Small intestine (tissue), 7 donors: ENCODE data around the gene PPP1R14C. TPM values are rescaled to one million over a fixed set of nuclear protein-coding genes. Genes with fewer than 3 reads are reported as not detected.
A peak's percentile ranks its signal among the peaks of the same experiment; 100 is the strongest.
"Not testable (repeated sequence)": the region's sequence is repeated elsewhere in the genome, so short reads cannot be mapped to it uniquely, and the experiment has no call there.

Experiments
- DNase-seq, 2 donors: peaks; one replicate each; pipeline versions ENCODE4 v3.0.0 to v3.0.0-alpha.2; 2013
- FAIRE-seq: peaks from 2 replicates; lab custom pipeline; 2012; peaks lifted over from hg19 to GRCh38; lab: Jason Lieb, UNC
- H3K27ac ChIP-seq, 3 donors: one replicate each; pipeline ENCODE4 v1.5.1; 2013; ENCODE audit warnings: low read length in 2 of 3, mild to moderate bottlenecking in 2 of 3, control low read depth in 1 of 3, inconsistent platforms in 1 of 3, low read depth in 1 of 3, moderate library complexity in 1 of 3
- H3K27me3 ChIP-seq, 3 donors: one replicate each; pipeline ENCODE4 v1.6.1; 2013; ENCODE audit warnings: low read length in 3 of 3, inconsistent platforms in 1 of 3; ENCODE audit not compliant: control insufficient read depth in 3 of 3, insufficient read depth in 3 of 3
- H3K36me3 ChIP-seq, 3 donors: one replicate each; pipeline ENCODE4 v1.6.1; 2013; ENCODE audit warnings: low read length in 3 of 3, inconsistent platforms in 1 of 3, low read depth in 1 of 3, mild to moderate bottlenecking in 1 of 3, moderate library complexity in 1 of 3; ENCODE audit not compliant: control insufficient read depth in 3 of 3, insufficient read depth in 2 of 3
- H3K4me1 ChIP-seq, 3 donors: one replicate each; pipeline ENCODE4 v1.6.1; 2013; ENCODE audit warnings: low read length in 2 of 3, inconsistent platforms in 1 of 3, low read depth in 1 of 3, mild to moderate bottlenecking in 1 of 3, moderate library complexity in 1 of 3; ENCODE audit not compliant: control insufficient read depth in 3 of 3, insufficient read depth in 2 of 3
- H3K4me3 ChIP-seq, 3 donors: one replicate each; pipeline ENCODE4 v1.5.1; 2013; ENCODE audit warnings: low read length in 3 of 3, control low read depth in 1 of 3, inconsistent platforms in 1 of 3, low read depth in 1 of 3, mild to moderate bottlenecking in 1 of 3, moderate library complexity in 1 of 3
- H3K9me3 ChIP-seq, 2 donors: one replicate each; pipeline ENCODE4 v1.6.1; 2013; ENCODE audit warnings: low read depth in 1 of 2, low read length in 1 of 2; ENCODE audit not compliant: control insufficient read depth in 2 of 2, insufficient read depth in 1 of 2
- WGBS, 3 donors: extraction: QIAGEN DNeasy Blood & Tissue Kit; methylation state at CpG; one replicate each; pipeline ENCODE4 v1.1.7; 2013; 5-methylcytosine and 5-hydroxymethylcytosine counted together
- polyA plus RNA-seq, 4 donors: library from polyadenylated mRNA; stranded (reverse) in 3 of 4; unstranded in 1 of 4; fragments of 200-250 nt in 3 of 4; fragments of 120-200 nt in 1 of 4; gene quantifications; one replicate each; pipeline versions ENCODE4 v1.2.1 to v1.2.3, GENCODE V29; 2013
- donor health status: healthy with polysubstance abuse.
- donor health status: control.
- donor health status: control.
- donor health status: Bipolar disorder and iron deficiency.
- donor health status: healthy.

PPP1R14C gene
- polyA plus RNA-seq, 4 donors, result 2.4 to 14.3 (median 11.5) TPM

GRCh38 chr6:150184850-150185731 is 42.2 kb downstream of the PPP1R14C start:
- DNase-seq (peak; percentile 65 to 87), FAIRE-seq (no peak)
- Histone ChIP-seq H3K27ac (peak overlapping the region; percentile 10 to 92 (median 89)), H3K9me3 (no peaks in the 10 kb centered on the region), H3K4me3 (no peak overlapping the region), H3K4me1 (peaks cover 4 to 16% (median 6%) of the 10 kb centered on the region in 3 donors), H3K36me3 (peaks cover 0 to 3% (median 0%) of the 10 kb centered on the region in 3 donors), H3K27me3 (no peaks in the 10 kb centered on the region)
- WGBS, 3 donors, result 19 to 43% (median 32%) methylated on average over 10 of the region's 10 CpGs

GRCh38 chr6:150185732-150186117 is 42.9 kb downstream of the PPP1R14C start:
- no peaks in the 10 kb centered on the region for H3K27me3 ChIP-seq
- H3K4me3 ChIP-seq, result no peak overlapping the region
- H3K36me3 ChIP-seq, result peaks cover 0 to 3% (median 0%) of the 10 kb centered on the region in 3 donors
- DNase-seq (peak; percentile 35 to 88), FAIRE-seq (no peak)
- H3K4me1 ChIP-seq, result peaks cover 4 to 16% (median 6%) of the 10 kb centered on the region in 3 donors
- H3K9me3 ChIP-seq, result no peaks in the 10 kb centered on the region
- peak overlapping the region; percentile 10 to 92 (median 89) for H3K27ac ChIP-seq
- 34 to 65% (median 39%) methylated on average over 8 of the region's 8 CpGs for WGBS, 3 donors

- WGBS, 3 donors, result 83 to 89% (median 84%) methylated on average over 9 of the region's 9 CpGs
- Histone ChIP-seq H3K36me3 (peaks cover 0 to 3% (median 0%) of the 10 kb centered on the region in 3 donors), H3K4me1 (peaks cover 4 to 16% (median 6%) of the 10 kb centered on the region in 3 donors), H3K27ac (peak overlapping the region in 2 of 3 donors; percentile 89 to 92), H3K27me3 (no peaks in the 10 kb centered on the region), H3K9me3 (no peaks in the 10 kb centered on the region), H3K4me3 (no peak overlapping the region)
- no peak for DNase-seq
- FAIRE-seq, result no peak
These were observed 43.5 kb downstream of the PPP1R14C start for GRCh38 chr6:150186129-150186898.

DNA sequence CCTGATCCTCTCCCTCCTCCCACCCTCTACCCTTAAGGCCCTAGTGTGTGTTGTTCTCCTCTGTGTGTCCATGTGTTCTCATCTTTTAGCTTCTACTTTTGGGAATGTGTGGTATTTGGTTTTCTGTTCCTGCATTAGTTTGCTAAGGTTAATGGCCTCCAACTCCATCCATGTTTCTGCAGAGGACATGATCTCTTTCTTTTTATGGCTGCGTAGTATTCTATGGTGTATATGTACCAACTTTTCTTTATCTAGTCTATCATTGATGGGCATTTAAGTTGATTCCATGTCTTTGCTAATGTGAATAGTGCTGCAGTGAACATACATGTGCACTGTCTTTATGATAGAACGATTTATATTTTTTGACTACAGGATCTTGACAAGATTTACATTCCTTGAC is 44.6 kb downstream of the PPP1R14C start:
- peaks cover 4 to 16% (median 6%) of the 10 kb centered on the region in 3 donors for H3K4me1 ChIP-seq
- FAIRE-seq, H3K4me3 ChIP-seq, H3K27me3 ChIP-seq, DNase-seq, H3K27ac ChIP-seq, H3K9me3 ChIP-seq, H3K36me3 ChIP-seq: not testable (repeated sequence)
- 69 to 94% (median 92%) methylated on average over 2 of the region's 2 CpGs for WGBS, 3 donors

DNA sequence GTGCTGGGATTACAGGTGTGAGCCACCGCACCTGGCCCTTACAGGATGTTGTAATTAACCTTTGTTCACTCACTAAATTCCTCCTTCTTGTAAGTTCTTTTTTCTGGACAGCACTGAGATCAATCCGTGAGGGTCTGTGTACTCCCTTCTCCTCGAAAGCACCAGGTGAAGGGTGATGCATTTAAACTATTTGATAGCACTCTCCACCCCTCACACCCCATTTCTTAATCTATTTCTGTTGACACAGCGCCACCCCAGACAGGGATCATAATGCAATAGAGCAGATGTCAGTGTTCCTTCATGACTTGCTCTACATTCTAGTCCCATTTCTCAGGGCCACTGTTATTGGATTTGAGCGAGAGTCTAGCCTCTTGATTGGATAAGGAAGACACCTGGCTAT is 46.3 kb downstream of the PPP1R14C start:
- no peak overlapping the region for H3K27ac ChIP-seq
- DNase-seq (peak; percentile 58 to 61), FAIRE-seq (no peak)
- no peak overlapping the region for H3K4me3 ChIP-seq
- 15 to 59% (median 30%) methylated on average over 5 of the region's 5 CpGs for WGBS, 3 donors
- peaks cover 0 to 5% of the 10 kb centered on the region in 2 donors for H3K9me3 ChIP-seq
- peaks cover 0 to 3% (median 0%) of the 10 kb centered on the region in 3 donors for H3K36me3 ChIP-seq
- H3K4me1 ChIP-seq, result peaks cover 3 to 16% (median 6%) of the 10 kb centered on the region in 3 donors
- H3K27me3 ChIP-seq, result no peaks in the 10 kb centered on the region

DNA sequence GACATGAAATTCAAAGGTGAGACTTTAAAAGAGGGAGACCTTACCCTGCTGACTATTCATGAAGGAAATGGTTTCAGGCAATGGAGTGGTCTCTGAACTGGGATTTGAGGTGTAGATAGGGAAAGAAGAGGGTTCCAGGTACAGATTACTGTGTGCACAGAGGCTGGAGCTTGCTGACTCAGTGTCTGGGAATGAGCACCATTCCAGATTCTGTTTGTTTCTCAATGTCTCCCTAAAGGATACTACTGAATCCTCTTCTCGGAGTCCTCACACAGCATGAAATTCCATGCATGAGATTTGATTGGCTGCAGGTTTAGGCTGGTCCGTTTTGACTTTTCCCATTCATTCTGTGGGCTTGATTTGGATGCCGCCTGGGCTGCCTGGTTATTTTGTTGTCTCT is 49.0 kb downstream of the PPP1R14C start:
- Histone ChIP-seq H3K4me3 (no peak overlapping the region), H3K4me1 (peaks cover 0 to 17% (median 4%) of the 10 kb centered on the region in 3 donors)
- FAIRE-seq, result no peak

GRCh38 chr6:150194195-150194594 is 51.4 kb downstream of the PPP1R14C start:
- WGBS, 3 donors, result 74 to 83% (median 79%) methylated on average over 2 of the region's 2 CpGs

More for the DNA sequence above, 49.0 kb downstream of the PPP1R14C start:
- Histone ChIP-seq H3K27ac (no peak overlapping the region), H3K27me3 (no peaks in the 10 kb centered on the region), H3K9me3 (peaks cover 0 to 5% of the 10 kb centered on the region in 2 donors), H3K36me3 (no peaks in the 10 kb centered on the region)
- 88 to 95% (median 90%) methylated on average over 3 of the region's 3 CpGs for WGBS, 3 donors
- DNase-seq, result no peak

GRCh38 chr6:150195996-150196417 is 53.2 kb downstream of the PPP1R14C start:
- H3K36me3 ChIP-seq, result no peaks in the 10 kb centered on the region
- peaks cover 0 to 36% (median 4%) of the 10 kb centered on the region in 3 donors for H3K4me1 ChIP-seq
- FAIRE-seq, result no peak
- 39 to 65% (median 53%) methylated on average over 2 of the region's 2 CpGs for WGBS, 3 donors
- H3K4me3 ChIP-seq, result no peak overlapping the region
- peak; percentile 58 to 68 for DNase-seq
- H3K27me3 ChIP-seq, result no peaks in the 10 kb centered on the region
- H3K9me3 ChIP-seq, result peaks cover 0 to 5% of the 10 kb centered on the region in 2 donors
- H3K27ac ChIP-seq, result peak overlapping the region in 1 of 3 donors; percentile 12

More at GRCh38 chr6:150194195-150194594, 51.4 kb downstream of the PPP1R14C start:
- H3K4me3 ChIP-seq, result no peak overlapping the region
- H3K4me1 ChIP-seq, result peaks cover 0 to 22% (median 4%) of the 10 kb centered on the region in 3 donors
- no peaks in the 10 kb centered on the region for H3K36me3 ChIP-seq
- FAIRE-seq, result no peak
- H3K9me3 ChIP-seq, result peaks cover 0 to 5% of the 10 kb centered on the region in 2 donors
- no peak for DNase-seq
- H3K27me3 ChIP-seq, result no peaks in the 10 kb centered on the region
- H3K27ac ChIP-seq, result no peak overlapping the region
